Calu3 (cell line): Measurements from ENCODE around the gene BMP7. TPM values are rescaled to one million over a fixed set of nuclear protein-coding genes. Genes with fewer than 3 reads are reported as not detected.
"Not testable (repeated sequence)": the region's sequence is repeated elsewhere in the genome, so short reads cannot be mapped to it uniquely, and the experiment has no call there.

Source experiments
- BruUV-seq: library from RNA; stranded (reverse); fragments of 400-500 nt; replicated peaks from 2 replicates; lab custom pipeline; 2021; lab: Mats Ljungman, UMichigan
- CTCF ChIA-PET: fragments of 300-600 bp; sonication (Branson Sonifier 250); formaldehyde crosslinking; loops from one replicate; lab custom pipeline; 2022; ENCODE audit warnings: antibody characterized with exemption; lab: Charles Lee
- DNase-seq: peaks from one replicate; pipeline ENCODE4 v3.0.0; 2022
- H3K27ac Mint-ChIP-seq: one replicate; pipeline ENCODE4 v1.8.0; 2022; ENCODE audit warnings: mixed read lengths; ENCODE audit not compliant: unreplicated experiment
- H3K27me3 Mint-ChIP-seq: one replicate; pipeline ENCODE4 v1.8.0; 2022; ENCODE audit warnings: mixed read lengths; ENCODE audit not compliant: unreplicated experiment
- H3K36me3 Mint-ChIP-seq: one replicate; pipeline ENCODE4 v1.8.0; 2022; ENCODE audit warnings: mild to moderate bottlenecking, moderate library complexity, mixed read lengths; ENCODE audit not compliant: insufficient read depth, unreplicated experiment
- H3K4me1 Mint-ChIP-seq: one replicate; pipeline ENCODE4 v1.8.0; 2022; ENCODE audit warnings: mild to moderate bottlenecking, low read depth, mixed read lengths; ENCODE audit not compliant: unreplicated experiment
- H3K4me3 Mint-ChIP-seq: one replicate; pipeline ENCODE4 v1.8.0; 2022; ENCODE audit warnings: mild to moderate bottlenecking, low read depth, moderate library complexity, mixed read lengths; ENCODE audit not compliant: unreplicated experiment
- H3K9me3 Mint-ChIP-seq: one replicate; pipeline ENCODE4 v1.8.0; 2022; ENCODE audit warnings: low read depth, mixed read lengths; ENCODE audit not compliant: unreplicated experiment
- CTCF ChIP-seq: fragments of 200-600 bp; IDR thresholded peaks from one replicate; pipeline ENCODE4 v1.8.0; 2022; ENCODE audit warnings: antibody characterized with exemption; ENCODE audit not compliant: unreplicated experiment
- intact Hi-C: fragments of 100-400 bp; cut with micrococcal nuclease; formaldehyde crosslinking; loops from one replicate; pipeline ENCODE4 v1.10.0; 2022; ENCODE audit not compliant: unreplicated experiment
- total RNA-seq: library from RNA; stranded (reverse); gene quantifications from 2 replicates; pipeline ENCODE4 v1.2.3, GENCODE V29; 2022

Gene BMP7
- total RNA-seq, 1 experiment from 2014 or later = not detected

- no peaks in the 10 kb centered on the region for H3K9me3 Mint-ChIP-seq
- H3K4me3 Mint-ChIP-seq = no peak overlapping the region
- BruUV-seq = no TSS peak
- H3K27ac Mint-ChIP-seq = no peak overlapping the region
- peaks cover 86% of the 10 kb centered on the region for H3K27me3 Mint-ChIP-seq
- DNase-seq = no peak
- intact Hi-C loops = no loop called here
- no peaks in the 10 kb centered on the region for H3K4me1 Mint-ChIP-seq
- H3K36me3 Mint-ChIP-seq = no peaks in the 10 kb centered on the region
- CTCF ChIA-PET = interaction anchor here (0.6 kb wide), 1 partner anchor 108 kb away, joined by 5 read pairs; no protein-coding TSS in a partner anchor
- no peak for TF ChIP-seq CTCF
Measured at GRCh38 chr20:57193094-57193493, 73.3 kb downstream of the BMP7 start.

- Mint-ChIP-seq H3K27me3 (peaks cover 86% of the 10 kb centered on the region), H3K9me3 (no peaks in the 10 kb centered on the region), H3K36me3 (no peaks in the 10 kb centered on the region), H3K27ac (no peak overlapping the region), H3K4me1 (no peaks in the 10 kb centered on the region), H3K4me3 (no peak overlapping the region)
- intact Hi-C loops = no loop called here
- CTCF ChIA-PET = no interaction called here
- BruUV-seq = no TSS peak
- no peak for DNase-seq
- TF ChIP-seq CTCF = no peak
Measured at GRCh38 chr20:57192311-57192710, 74.1 kb downstream of the BMP7 start.

GRCh38 chr20:57191265-57191638, 75.2 kb downstream of the BMP7 start:
- BruUV-seq, intact Hi-C loops, CTCF ChIA-PET: not testable (repeated sequence)

GRCh38 chr20:57190536-57191264, 75.7 kb downstream of the BMP7 start:
- Mint-ChIP-seq H3K27ac (no peak overlapping the region), H3K9me3 (no peaks in the 10 kb centered on the region), H3K4me3 (no peak overlapping the region), H3K36me3 (no peaks in the 10 kb centered on the region), H3K27me3 (peaks cover 86% of the 10 kb centered on the region), H3K4me1 (no peaks in the 10 kb centered on the region)
- intact Hi-C loops = no loop called here
- no TSS peak for BruUV-seq
- DNase-seq = no peak
- CTCF ChIA-PET = no interaction called here
- no peak for TF ChIP-seq CTCF

More at GRCh38 chr20:57191265-57191638, 75.2 kb downstream of the BMP7 start:
- not testable (repeated sequence) for H3K9me3 Mint-ChIP-seq, DNase-seq, H3K36me3 Mint-ChIP-seq, H3K4me3 Mint-ChIP-seq, H3K4me1 Mint-ChIP-seq, H3K27ac Mint-ChIP-seq
- peaks cover 86% of the 10 kb centered on the region for H3K27me3 Mint-ChIP-seq

- no TSS peak for BruUV-seq
- CTCF ChIA-PET = no interaction called here
- Mint-ChIP-seq H3K9me3 (no peaks in the 10 kb centered on the region), H3K4me1 (no peaks in the 10 kb centered on the region), H3K36me3 (no peaks in the 10 kb centered on the region), H3K27ac (no peak overlapping the region), H3K27me3 (peaks cover 86% of the 10 kb centered on the region), H3K4me3 (no peak overlapping the region)
- intact Hi-C loops = no loop called here
- no peak for DNase-seq
- TF ChIP-seq CTCF = no peak
Measured at GRCh38 chr20:57189713-57190112, 76.7 kb downstream of the BMP7 start.
